NB4 (cell line): ENCODE data around the gene NFIA.

Source experiments
- MYC ChIP-seq: IDR thresholded peaks from 2 replicates; pipeline ENCODE4 v1.6.1; 2011; ENCODE audit warnings: low read depth, low read length
- TF ChIP-seq, protein P1 (sequence below): IDR thresholded peaks from one replicate; pipeline ENCODE4 v1.5.1; 2012; ENCODE audit warnings: low read depth, low read length
- TF ChIP-seq, protein P2 (sequence below): IDR thresholded peaks from 2 replicates; pipeline ENCODE4 v1.6.1; 2011; ENCODE audit warnings: low read depth, low read length

DNA sequence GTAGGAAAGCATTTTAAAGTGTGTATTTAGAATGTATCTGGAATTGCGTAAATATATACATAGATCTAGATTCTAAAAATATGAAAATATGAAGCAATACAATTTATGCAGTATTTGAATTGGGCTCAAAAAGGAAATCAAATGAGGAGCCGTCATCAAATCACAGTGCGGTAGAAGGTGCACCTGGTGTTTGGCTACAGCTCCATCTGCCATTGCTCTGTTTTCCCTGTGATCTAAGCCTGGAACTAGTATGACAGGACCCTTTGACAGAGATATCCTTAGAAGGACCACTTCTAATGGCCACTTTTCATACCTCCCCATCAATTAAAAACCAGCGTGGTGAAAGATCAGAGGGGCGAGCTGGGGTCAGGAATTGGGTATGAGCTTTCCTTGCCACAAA is 202.6 kb downstream of the NFIA start:
- TF ChIP-seq, protein P1, sequence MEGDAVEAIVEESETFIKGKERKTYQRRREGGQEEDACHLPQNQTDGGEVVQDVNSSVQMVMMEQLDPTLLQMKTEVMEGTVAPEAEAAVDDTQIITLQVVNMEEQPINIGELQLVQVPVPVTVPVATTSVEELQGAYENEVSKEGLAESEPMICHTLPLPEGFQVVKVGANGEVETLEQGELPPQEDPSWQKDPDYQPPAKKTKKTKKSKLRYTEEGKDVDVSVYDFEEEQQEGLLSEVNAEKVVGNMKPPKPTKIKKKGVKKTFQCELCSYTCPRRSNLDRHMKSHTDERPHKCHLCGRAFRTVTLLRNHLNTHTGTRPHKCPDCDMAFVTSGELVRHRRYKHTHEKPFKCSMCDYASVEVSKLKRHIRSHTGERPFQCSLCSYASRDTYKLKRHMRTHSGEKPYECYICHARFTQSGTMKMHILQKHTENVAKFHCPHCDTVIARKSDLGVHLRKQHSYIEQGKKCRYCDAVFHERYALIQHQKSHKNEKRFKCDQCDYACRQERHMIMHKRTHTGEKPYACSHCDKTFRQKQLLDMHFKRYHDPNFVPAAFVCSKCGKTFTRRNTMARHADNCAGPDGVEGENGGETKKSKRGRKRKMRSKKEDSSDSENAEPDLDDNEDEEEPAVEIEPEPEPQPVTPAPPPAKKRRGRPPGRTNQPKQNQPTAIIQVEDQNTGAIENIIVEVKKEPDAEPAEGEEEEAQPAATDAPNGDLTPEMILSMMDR, result no peak
- TF ChIP-seq, protein P2, sequence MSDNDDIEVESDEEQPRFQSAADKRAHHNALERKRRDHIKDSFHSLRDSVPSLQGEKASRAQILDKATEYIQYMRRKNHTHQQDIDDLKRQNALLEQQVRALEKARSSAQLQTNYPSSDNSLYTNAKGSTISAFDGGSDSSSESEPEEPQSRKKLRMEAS, result no peak
- no peak for TF ChIP-seq MYC
